A549 (cell line): Measurements from ENCODE around the gene TSHZ2. TPM values are rescaled to one million over a fixed set of nuclear protein-coding genes. Genes with fewer than 3 reads are reported as not detected.

Experiments used
- ATAC-seq, 2 experiments: fragments of 200-7000 bp in 1 of 2; fragments of >200 bp in 1 of 2; cut with Nextera tagmentation in 1 of 2; cut with Tn5 transposase in 1 of 2; 3 replicates each; pipeline versions ENCODE4 v1.8.0 to v1.9.1; 2018 to 2020; ENCODE audit warnings: mild to moderate bottlenecking in 1 of 2, moderate library complexity in 1 of 2
- CTCF ChIA-PET: fragments of 300-600 bp; sonication (Branson Sonifier 250); formaldehyde crosslinking; extraction: SDS; loops from one replicate; lab custom pipeline; 2021; ENCODE audit warnings: antibody characterized with exemption, inconsistent platforms; lab: Yijun Ruan, JAX
- POLR2A ChIA-PET: fragments of 350-600 bp; formaldehyde crosslinking; extraction: SDS; loops from one replicate; lab custom pipeline; 2021; ENCODE audit warnings: antibody characterized with exemption, inconsistent platforms; lab: Yijun Ruan, JAX
- DNase-seq, 2 experiments: peaks; one replicate each; pipeline versions ENCODE4 v3.0.0 to v3.0.0-alpha.2; 2011 to 2016; ENCODE audit warnings: low read depth in 1 of 2, low spot score in 1 of 2
- FAIRE-seq: peaks from 2 replicates; lab custom pipeline; 2011; peaks lifted over from hg19 to GRCh38; lab: Jason Lieb, UNC
- H3K27ac ChIP-seq, 2 experiments: fragments of >200 bp; sonication (Bioruptor Twin); formaldehyde crosslinking; 3 replicates each; pipeline ENCODE4 v1.5.1; 2016 to 2017
- H3K4me1 ChIP-seq: fragments of >200 bp; sonication (Bioruptor Twin); formaldehyde crosslinking; 3 replicates; pipeline ENCODE4 v1.6.1; 2016
- H3K4me2 ChIP-seq: fragments of >200 bp; sonication (Bioruptor Twin); formaldehyde crosslinking; 3 replicates; pipeline ENCODE4 v1.6.1; 2016
- H3K4me3 ChIP-seq: fragments of >200 bp; sonication (Bioruptor Twin); formaldehyde crosslinking; 3 replicates; pipeline ENCODE4 v1.5.1; 2016
- H3K9me3 ChIP-seq: fragments of >200 bp; sonication (Bioruptor Twin); formaldehyde crosslinking; 3 replicates; pipeline ENCODE4 v1.6.1; 2016
- ATOH8 ChIP-seq: fragments of 250-450 bp; sonication (Bioruptor Pico); IDR thresholded peaks from 2 replicates; pipeline ENCODE4 v1.5.0; 2020; ENCODE audit warnings: low read depth, mild to moderate bottlenecking, moderate library complexity
- BCL3 ChIP-seq: fragments of >200 bp; sonication (Bioruptor Twin); formaldehyde crosslinking; IDR thresholded peaks from 3 replicates; pipeline ENCODE4 v1.6.1; 2016
- CBX2 ChIP-seq: fragments of 200-600 bp; sonication (generic); IDR thresholded peaks from 2 replicates; pipeline ENCODE4 v1.6.1; 2016; ENCODE audit warnings: low read depth, mild to moderate bottlenecking, borderline replicate concordance
- CBX8 ChIP-seq: fragments of 200-600 bp; sonication (generic); IDR thresholded peaks from 2 replicates; pipeline ENCODE4 v1.6.1; 2016
- CEBPB ChIP-seq, 2 experiments: fragments of >200 bp in 1 of 2; sonication (Bioruptor Twin) in 1 of 2; formaldehyde crosslinking in 1 of 2; IDR thresholded peaks; 2 replicates each; pipeline ENCODE4 v1.6.1; 2012 to 2016
- EP300 ChIP-seq, 2 experiments: fragments of >200 bp; sonication (Bioruptor Twin); formaldehyde crosslinking; IDR thresholded peaks; 2 replicates in 1 of 2; 3 replicates in 1 of 2; pipeline ENCODE4 v1.6.1; 2016 to 2017
- FOSL2 ChIP-seq, 2 experiments: fragments of 450-650 bp in 1 of 2; fragments of >200 bp in 1 of 2; sonication (Bioruptor Twin) in 1 of 2; formaldehyde crosslinking; IDR thresholded peaks; 2 replicates each; pipeline versions ENCODE4 v1.5.0 to v1.6.1; 2016 to 2020; ENCODE audit warnings: mild to moderate bottlenecking in 1 of 2, moderate library complexity in 1 of 2
- GATA3 ChIP-seq: IDR thresholded peaks from 2 replicates; pipeline ENCODE4 v1.6.1; 2012; ENCODE audit warnings: borderline replicate concordance
- HDAC2 ChIP-seq: fragments of 200-600 bp; sonication (generic); IDR thresholded peaks from 2 replicates; pipeline ENCODE4 v1.6.1; 2016
- HEYL ChIP-seq: fragments of 250-450 bp; sonication (Bioruptor Pico); IDR thresholded peaks from 2 replicates; pipeline ENCODE4 v1.8.0; 2021; ENCODE audit warnings: mild to moderate bottlenecking, moderate library complexity
- HMGXB4 ChIP-seq: fragments of 250-450 bp; sonication (Bioruptor Pico); IDR thresholded peaks from 2 replicates; pipeline ENCODE4 v1.5.0; 2021; ENCODE audit warnings: mild to moderate bottlenecking, moderate library complexity, borderline replicate concordance
- HOXB5 ChIP-seq: fragments of 250-450 bp; sonication (Bioruptor Pico); IDR thresholded peaks from 2 replicates; pipeline ENCODE4 v1.5.0; 2020; ENCODE audit warnings: mild to moderate bottlenecking, moderate library complexity
- KDM1A ChIP-seq: fragments of 200-600 bp; sonication (generic); IDR thresholded peaks from 2 replicates; pipeline ENCODE4 v1.6.1; 2016; ENCODE audit warnings: low read depth, mild to moderate bottlenecking
- KDM5A ChIP-seq: fragments of 200-600 bp; sonication (generic); IDR thresholded peaks from 2 replicates; pipeline ENCODE4 v1.6.1; 2016; ENCODE audit warnings: antibody characterized with exemption, mild to moderate bottlenecking
- MAZ ChIP-seq: fragments of 150-350 bp; IDR thresholded peaks from 2 replicates; pipeline ENCODE4 v1.6.1; 2014; ENCODE audit warnings: antibody characterized with exemption, low read depth, low read length, borderline replicate concordance
- MYC ChIP-seq: IDR thresholded peaks from 2 replicates; pipeline ENCODE4 v1.6.1; 2012; ENCODE audit warnings: mild to moderate bottlenecking, inconsistent platforms, low read length, improper control_type of control experiment, borderline replicate concordance
- NR3C1 ChIP-seq: fragments of >200 bp; sonication (Bioruptor Twin); formaldehyde crosslinking; IDR thresholded peaks from 3 replicates; pipeline ENCODE4 v1.6.1; 2017
- PHF8 ChIP-seq: fragments of 200-600 bp; sonication (generic); IDR thresholded peaks from 2 replicates; pipeline ENCODE4 v1.6.1; 2016; ENCODE audit warnings: low read depth, mild to moderate bottlenecking, antibody characterized with exemption, moderate library complexity, borderline replicate concordance
- POLR2AphosphoS2 ChIP-seq: conservative IDR thresholded peaks from 2 replicates; pipeline ENCODE4 v1.6.1; 2012; ENCODE audit warnings: low read length, improper control_type of control experiment, inconsistent platforms
- RCOR1 ChIP-seq: fragments of 150-350 bp; IDR thresholded peaks from 2 replicates; pipeline ENCODE4 v1.6.1; 2014; ENCODE audit warnings: antibody characterized with exemption, low read length, low read depth
- RFX5 ChIP-seq: fragments of 450-650 bp; IDR thresholded peaks from 2 replicates; pipeline ENCODE4 v1.7.1; 2014; ENCODE audit warnings: antibody characterized with exemption, mild to moderate bottlenecking, moderate library complexity
- RNF2 ChIP-seq: fragments of 200-600 bp; sonication (generic); IDR thresholded peaks from 2 replicates; pipeline ENCODE4 v1.6.1; 2016; ENCODE audit warnings: low read depth, mild to moderate bottlenecking, antibody characterized with exemption, moderate library complexity, borderline replicate concordance
- SREBF2 ChIP-seq: fragments of 450-650 bp; IDR thresholded peaks from 2 replicates; pipeline ENCODE4 v1.6.1; 2014; ENCODE audit warnings: mild to moderate bottlenecking, moderate library complexity
- TFCP2L1 ChIP-seq: fragments of 250-450 bp; sonication (Bioruptor Pico); IDR thresholded peaks from 2 replicates; pipeline ENCODE4 v1.5.0; 2021; ENCODE audit warnings: mild to moderate bottlenecking
- ZFP36 ChIP-seq: fragments of 450-650 bp; IDR thresholded peaks from 2 replicates; pipeline ENCODE4 v1.6.1; 2014; ENCODE audit warnings: borderline replicate concordance; ENCODE audit not compliant: partially characterized antibody
- ZSCAN20 ChIP-seq: fragments of 250-450 bp; sonication (Bioruptor Pico); IDR thresholded peaks from 2 replicates; pipeline ENCODE4 v1.8.0; 2022; ENCODE audit warnings: mild to moderate bottlenecking, moderate library complexity
- WGBS: methylation state at CpG from one replicate; pipeline ENCODE4 v1.1.6; 2017; ENCODE audit errors: missing lambda C conversion rate; 5-methylcytosine and 5-hydroxymethylcytosine counted together
- polyA plus RNA-seq, 4 experiments: library from polyadenylated mRNA; depleted of rRNA in 3 of 4; stranded (reverse); fragments of >200 nt; fragmentation: RNase III in 1 of 4; extraction: RNeasy Plus Mini Kit Qiagen cat#74134 plus additional on column Dnase treatment in 1 of 4; gene quantifications; 2 replicates in 3 of 4; 3 replicates in 1 of 4; pipeline ENCODE4 v1.2.3, GENCODE V29; 2011 to 2017

Gene TSHZ2
- polyA plus RNA-seq, 2 of the 4 experiments (the other 2 are of a cell fraction): not detected

- TF ChIP-seq KDM1A (no peak), HDAC2 (no peak), HOXB5 (CRISPR knock-in tag) (no peak), MYC (no peak), TFCP2L1 (CRISPR knock-in tag) (no peak), HEYL (CRISPR knock-in tag) (no peak), CBX8 (no peak), ZSCAN20 (CRISPR knock-in tag) (no peak), RNF2 (no peak), ATOH8 (CRISPR knock-in tag) (no peak), RFX5 (no peak), RCOR1 (no peak)
- no peak overlapping the region for H3K4me3 ChIP-seq
- CTCF ChIA-PET: interaction anchor here (0.9 kb wide), 1 partner anchor 32 kb away, joined by 3 read pairs; no protein-coding TSS in a partner anchor
- 35% methylated on average over 9 of the region's 9 CpGs for WGBS
- POLR2A ChIA-PET: no interaction called here
- FAIRE-seq (no peak), ATAC-seq (no peak), DNase-seq (no peak)
- H3K4me1 ChIP-seq: no peaks in the 10 kb centered on the region
- no peak overlapping the region for H3K27ac ChIP-seq
- 0 out of 3 replicates have a peak, but pooled peaks cover 4% of the 10 kb centered on the region for H3K9me3 ChIP-seq
- H3K4me2 ChIP-seq: no peak overlapping the region
Observed at GRCh38 chr20:53444401-53445149, 472.4 kb downstream of the TSHZ2 start.

- ChIA-PET CTCF (no interaction called here), POLR2A (no interaction called here)
- Histone ChIP-seq H3K4me2 (no peak overlapping the region), H3K9me3 (0 out of 3 replicates have a peak, but pooled peaks cover 4% of the 10 kb centered on the region), H3K27ac (no peak overlapping the region), H3K4me1 (no peaks in the 10 kb centered on the region), H3K4me3 (no peak overlapping the region)
- DNase-seq: no peak
- TF ChIP-seq CBX2 (no peak), CBX8 (no peak), CEBPB (IDR thresholded peaks at IDR 0.05) (no peak), BCL3 (no peak), GATA3 (no peak), NR3C1 (no peak), POLR2AphosphoS2 (no peak), EP300 (IDR thresholded peaks at IDR 0.05) (no peak), HDAC2 (no peak), HMGXB4 (no peak), ZFP36 (no peak), HEYL (CRISPR knock-in tag) (no peak), KDM5A (no peak), MAZ (no peak), FOSL2 (IDR thresholded peaks at IDR 0.05) (no peak), FOSL2 (CRISPR knock-in tag; IDR thresholded peaks at IDR 0.05) (no peak), PHF8 (no peak), SREBF2 (no peak)
- no peak for FAIRE-seq
- 34% methylated on average over 6 of the region's 6 CpGs for WGBS
- ATAC-seq: no peak
Observed at GRCh38 chr20:53445321-53445731, 473.2 kb downstream of the TSHZ2 start.
